Prostate gland (tissue), 2 donors: Measurements from ENCODE around the gene BTBD10. TPM values are rescaled to one million over a fixed set of nuclear protein-coding genes. Genes with fewer than 3 reads are reported as not detected.

ENCODE experiments used
- DNase-seq: peaks from one replicate; pipeline ENCODE4 v3.0.0-alpha.2; 2019; ENCODE audit warnings: low spot score
- H3K27ac ChIP-seq, 2 donors: fragments of 200-600 bp; sonication (generic); 2 replicates each; pipeline ENCODE4 v1.5.1; 2017 to 2019
- H3K27me3 ChIP-seq: fragments of 200-600 bp; sonication (generic); replicated peaks from 2 replicates; pipeline ENCODE4 v1.5.1; 2019; ENCODE audit not compliant: insufficient read depth
- H3K36me3 ChIP-seq, 2 donors: fragments of 200-600 bp; sonication (generic); 1 replicate in 1 of 2; 2 replicates in 1 of 2; pipeline versions ENCODE4 v1.5.1 to v1.8.1; 2017 to 2019
- H3K4me1 ChIP-seq: fragments of 200-600 bp; sonication (generic); replicated peaks from 2 replicates; pipeline ENCODE4 v1.5.1; 2019
- H3K4me3 ChIP-seq, 2 donors: fragments of 200-600 bp; sonication (generic); 2 replicates each; pipeline ENCODE4 v1.5.1; 2017 to 2019
- H3K9me3 ChIP-seq: fragments of 200-600 bp; sonication (generic); 2 replicates; pipeline ENCODE4 v1.5.1; 2017
- POLR2A ChIP-seq: fragments of 450-650 bp; IDR thresholded peaks from one replicate; pipeline ENCODE4 v1.6.1; 2016; ENCODE audit warnings: antibody characterized with exemption, mild to moderate bottlenecking
- POLR2AphosphoS5 ChIP-seq: sonication (generic); formaldehyde crosslinking; IDR thresholded peaks from one replicate; pipeline ENCODE4 v1.6.1; 2017; ENCODE audit warnings: antibody characterized with exemption
- WGBS: methylation state at CpG from one replicate; pipeline ENCODE4 v1.1.5; 2018; 5-methylcytosine and 5-hydroxymethylcytosine counted together
- intact Hi-C: fragments of 100-400 bp; cut with DNase I; formaldehyde crosslinking; loops from one replicate; pipeline ENCODE4 v1.14.2; 2022
- total RNA-seq, 2 donors: library from RNA; depleted of rRNA; stranded (reverse); fragments of >200 nt; gene quantifications; one replicate each; pipeline ENCODE4 v1.1.0, GENCODE V29; 2016
- TF ChIP-seq, protein P1 (sequence below), 4 experiments: fragments of 200-600 bp in 2 of 4; fragments of 450-650 bp in 2 of 4; sonication (generic) in 2 of 4; IDR thresholded peaks; 1 replicate in 3 of 4; 2 replicates in 1 of 4; pipeline ENCODE4 v1.5.1; 2016 to 2019; ENCODE audit warnings: antibody characterized with exemption in 4 of 4, mild to moderate bottlenecking in 2 of 4, moderate library complexity in 2 of 4

Gene BTBD10
- total RNA-seq, 2 donors from 2014 or later, result 21.9 to 31.8 TPM

DNA sequence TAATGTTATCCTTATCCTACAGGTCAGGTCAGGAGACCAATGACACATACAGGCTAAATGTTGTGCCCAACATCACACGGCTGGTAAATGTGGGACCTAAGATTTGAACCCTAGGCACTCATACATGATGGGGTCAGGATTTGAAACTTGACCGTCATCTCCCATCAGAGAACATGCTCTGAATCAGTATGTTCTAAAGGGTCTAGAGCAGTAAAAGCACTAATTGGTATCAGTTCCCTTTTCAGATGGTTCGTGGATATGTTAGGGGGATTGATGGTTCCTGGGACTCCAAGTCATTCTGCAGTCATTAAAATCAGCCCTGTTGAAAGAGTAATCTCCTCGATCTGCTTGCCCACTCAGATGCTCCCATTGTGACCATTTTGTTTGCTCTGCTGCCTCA lies 120.0 kb downstream of the BTBD10 start:
- intact Hi-C loops, result loop anchor here (5.0 to 10.0 kb wide), 2 partner anchors 66 to 378 kb away; partner anchors contain the start of gene BMAL1
- no peaks in the 10 kb centered on the region for H3K4me1 ChIP-seq
- no peaks in the 10 kb centered on the region for H3K27me3 ChIP-seq
- 95% methylated on average over 4 of the region's 4 CpGs for WGBS
- no peak overlapping the region for H3K27ac ChIP-seq
- no peak for DNase-seq
- no peaks in the 10 kb centered on the region for H3K36me3 ChIP-seq
- TF ChIP-seq POLR2A (no peak), POLR2AphosphoS5 (no peak)
- TF ChIP-seq, protein P1, sequence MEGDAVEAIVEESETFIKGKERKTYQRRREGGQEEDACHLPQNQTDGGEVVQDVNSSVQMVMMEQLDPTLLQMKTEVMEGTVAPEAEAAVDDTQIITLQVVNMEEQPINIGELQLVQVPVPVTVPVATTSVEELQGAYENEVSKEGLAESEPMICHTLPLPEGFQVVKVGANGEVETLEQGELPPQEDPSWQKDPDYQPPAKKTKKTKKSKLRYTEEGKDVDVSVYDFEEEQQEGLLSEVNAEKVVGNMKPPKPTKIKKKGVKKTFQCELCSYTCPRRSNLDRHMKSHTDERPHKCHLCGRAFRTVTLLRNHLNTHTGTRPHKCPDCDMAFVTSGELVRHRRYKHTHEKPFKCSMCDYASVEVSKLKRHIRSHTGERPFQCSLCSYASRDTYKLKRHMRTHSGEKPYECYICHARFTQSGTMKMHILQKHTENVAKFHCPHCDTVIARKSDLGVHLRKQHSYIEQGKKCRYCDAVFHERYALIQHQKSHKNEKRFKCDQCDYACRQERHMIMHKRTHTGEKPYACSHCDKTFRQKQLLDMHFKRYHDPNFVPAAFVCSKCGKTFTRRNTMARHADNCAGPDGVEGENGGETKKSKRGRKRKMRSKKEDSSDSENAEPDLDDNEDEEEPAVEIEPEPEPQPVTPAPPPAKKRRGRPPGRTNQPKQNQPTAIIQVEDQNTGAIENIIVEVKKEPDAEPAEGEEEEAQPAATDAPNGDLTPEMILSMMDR (IDR thresholded peaks at IDR 0.05), result no peak
- no peaks in the 10 kb centered on the region for H3K9me3 ChIP-seq
- no peak overlapping the region for H3K4me3 ChIP-seq

DNA sequence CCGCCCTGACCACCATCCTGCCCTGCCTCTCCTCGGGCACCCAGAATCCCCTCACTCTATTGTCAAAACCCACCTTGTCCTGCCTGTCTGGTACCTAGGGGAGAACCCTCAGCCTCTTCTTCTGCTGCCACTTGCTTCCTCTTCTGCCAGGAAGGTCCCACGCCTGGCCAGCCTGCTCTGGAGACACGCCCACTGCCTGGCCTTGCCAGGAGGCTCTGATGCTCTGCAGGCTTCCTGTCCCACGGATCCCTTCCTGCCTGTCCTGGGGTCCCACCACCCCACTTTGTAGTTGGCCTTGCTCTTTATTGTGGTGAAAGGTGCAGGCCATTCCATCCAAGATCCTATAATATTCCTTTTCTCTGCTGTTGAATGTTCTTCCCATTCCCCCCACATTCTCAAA lies 122.0 kb downstream of the BTBD10 start:
- Histone ChIP-seq H3K36me3 (no peaks in the 10 kb centered on the region), H3K4me1 (no peaks in the 10 kb centered on the region), H3K4me3 (no peak overlapping the region), H3K9me3 (no peaks in the 10 kb centered on the region), H3K27me3 (no peaks in the 10 kb centered on the region), H3K27ac (no peak overlapping the region)
- DNase-seq, result no peak
- 80% methylated on average over 5 of the region's 5 CpGs for WGBS
- TF ChIP-seq, protein P1 (IDR thresholded peaks at IDR 0.05), result no peak
- no peak for TF ChIP-seq POLR2A
- TF ChIP-seq POLR2AphosphoS5, result no peak
- intact Hi-C loops, result loop anchor here (5.0 to 10.0 kb wide), 2 partner anchors 64 to 376 kb away; partner anchors contain the start of gene BMAL1

DNA sequence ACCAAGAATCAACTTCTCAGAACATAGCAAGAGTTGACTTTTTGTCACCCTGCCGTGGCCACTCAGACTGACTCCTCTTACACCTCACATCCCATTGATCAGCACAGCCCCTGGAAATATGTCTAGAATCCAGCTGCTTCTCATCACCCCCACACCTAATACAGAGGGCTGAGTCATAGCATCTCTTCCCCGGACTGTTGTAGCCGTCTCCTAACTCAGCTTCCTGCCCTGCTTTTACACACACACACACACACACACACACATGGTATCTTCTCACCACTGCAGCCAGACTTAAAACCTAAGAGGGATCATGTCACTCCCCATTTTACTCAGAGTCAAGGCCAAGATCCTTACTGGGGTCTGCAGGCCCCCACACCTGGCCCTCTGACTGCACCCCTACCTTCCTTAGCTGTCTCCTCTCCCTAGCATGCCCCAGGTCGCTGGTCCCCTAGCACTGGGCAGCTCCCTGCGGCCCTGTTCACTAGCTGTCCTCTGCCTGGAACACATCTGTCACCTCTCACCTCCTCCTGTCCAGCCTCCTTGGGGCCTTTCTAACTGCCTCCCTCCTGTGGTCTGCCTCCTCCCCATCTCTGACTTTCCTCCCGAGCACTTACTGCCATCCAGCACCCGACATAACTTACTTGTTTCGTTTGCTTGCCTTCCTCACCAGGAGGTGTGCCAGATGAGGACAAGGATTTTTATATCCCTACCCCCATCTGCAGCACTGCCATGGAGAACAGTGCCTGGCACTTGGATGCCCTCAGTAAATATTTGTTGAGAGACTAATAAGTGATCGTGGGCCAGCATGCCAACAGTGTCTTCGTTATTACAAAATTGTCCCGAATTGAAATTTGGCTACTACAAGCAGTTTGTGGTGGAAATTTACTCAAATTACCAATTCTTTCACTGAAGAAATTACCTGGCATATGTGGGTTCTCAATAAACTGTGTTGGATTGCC lies 123.5 kb downstream of the BTBD10 start:
- intact Hi-C loops, result loop anchor here (5.0 to 10.0 kb wide), 2 partner anchors 62 to 375 kb away; partner anchors contain the start of gene BMAL1
- H3K9me3 ChIP-seq, result no peaks in the 10 kb centered on the region
- peak overlapping the region; percentile 13 to 28 for H3K27ac ChIP-seq
- H3K27me3 ChIP-seq, result no peaks in the 10 kb centered on the region
- WGBS, result 31% methylated on average over 11 of the region's 11 CpGs
- H3K4me3 ChIP-seq, result no peak overlapping the region
- TF ChIP-seq POLR2AphosphoS5, result peak; percentile 78
- TF ChIP-seq, protein P1 (IDR thresholded peaks at IDR 0.05), result no peak
- no peak for TF ChIP-seq POLR2A
- DNase-seq, result peak; percentile 67
- no peaks in the 10 kb centered on the region for H3K4me1 ChIP-seq
- H3K36me3 ChIP-seq, result no peaks in the 10 kb centered on the region

DNA sequence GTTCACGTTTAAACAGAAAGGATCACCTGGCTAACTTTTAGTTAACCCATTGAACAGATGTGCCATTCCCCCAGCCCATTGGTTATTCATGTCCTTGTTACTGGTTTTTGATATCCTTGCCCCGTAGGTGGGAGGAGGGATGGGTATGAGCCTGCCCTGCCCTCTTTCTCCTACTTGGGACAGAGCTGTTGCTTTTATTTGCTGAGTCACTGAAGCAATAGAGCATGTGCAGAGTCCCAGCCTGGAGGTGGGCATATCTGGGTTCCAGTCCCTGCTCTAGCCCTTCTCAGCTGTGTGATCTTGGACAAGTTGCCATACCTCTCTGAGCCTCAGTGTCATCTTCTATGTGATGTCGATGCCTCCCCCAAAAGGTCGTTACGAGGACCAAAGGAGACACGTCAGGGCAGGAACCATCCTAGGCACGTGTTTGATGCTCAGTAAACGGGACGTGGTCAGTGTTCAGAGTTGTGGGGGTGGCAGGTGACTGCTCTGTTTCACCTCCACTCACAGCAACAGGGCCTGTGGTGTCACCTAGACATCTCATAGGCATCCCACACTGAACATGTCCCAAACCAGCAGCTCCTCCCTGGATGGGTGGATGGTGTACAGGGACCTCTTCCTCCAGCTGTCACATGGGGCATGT lies 124.5 kb downstream of the BTBD10 start:
- Histone ChIP-seq H3K9me3 (no peaks in the 10 kb centered on the region), H3K27me3 (no peaks in the 10 kb centered on the region), H3K36me3 (no peaks in the 10 kb centered on the region), H3K4me1 (no peaks in the 10 kb centered on the region), H3K27ac (peak overlapping the region in 1 of 2 donors; percentile 22), H3K4me3 (no peak overlapping the region)
- DNase-seq, result no peak
- TF ChIP-seq POLR2A (no peak), POLR2AphosphoS5 (no peak)
- TF ChIP-seq, protein P1 (IDR thresholded peaks at IDR 0.05), result no peak
- 72% methylated on average over 9 of the region's 9 CpGs for WGBS
- intact Hi-C loops, result no loop called here
